HG02870 (cell line): ENCODE results near the gene SSX2IP.
A peak's percentile ranks its signal among the peaks of the same experiment; 100 is the strongest.
"Not testable (repeated sequence)": the region's sequence is repeated elsewhere in the genome, so short reads cannot be mapped to it uniquely, and the experiment has no call there.

ENCODE experiments used
- ATAC-seq: cut with Tn5 transposase; IDR thresholded peaks from one replicate; pipeline ENCODE4 v1.9.1; 2021; ENCODE audit warnings: mild to moderate bottlenecking, moderate library complexity; ENCODE audit not compliant: unreplicated experiment

SSX2IP gene

DNA sequence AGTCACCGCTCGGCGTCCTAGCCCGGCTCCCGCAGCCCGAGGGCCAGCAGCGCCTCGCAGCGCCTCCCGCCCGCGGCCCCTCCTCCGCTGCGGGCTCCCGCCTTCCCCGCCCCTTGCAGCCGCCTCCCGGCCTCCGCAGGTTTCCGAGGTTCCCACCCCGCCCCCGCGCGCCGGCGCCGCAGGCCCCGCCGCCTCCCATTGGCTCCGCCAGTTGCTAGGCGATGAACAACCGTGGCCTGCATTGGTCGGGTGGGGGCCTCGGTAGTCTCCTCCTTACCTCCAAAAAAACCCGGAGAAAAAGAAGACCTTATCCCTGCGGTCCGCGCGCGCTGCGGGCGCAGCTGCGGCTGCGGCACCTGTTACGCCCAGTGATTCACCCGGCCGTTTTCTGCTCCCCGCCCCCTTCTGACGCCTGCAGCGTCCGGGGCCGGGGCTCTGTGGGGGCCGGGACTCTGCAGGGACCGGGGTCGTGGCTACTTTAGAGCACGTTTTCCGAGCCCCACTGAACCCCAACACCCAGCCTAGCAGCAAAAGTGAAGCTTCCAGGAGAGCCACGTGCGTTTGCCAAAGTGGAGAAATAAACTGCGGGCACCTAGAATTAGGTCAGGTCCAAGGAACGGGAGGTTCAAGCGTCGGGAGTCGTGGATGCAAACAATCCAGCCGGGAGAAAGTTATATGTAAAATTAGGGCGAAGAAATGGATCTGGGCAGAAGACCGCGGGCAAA, at the start of gene SSX2IP:
TSS of gene SSX2IP (minus strand) at position 65 of the 725 bp plus-strand sequence. CDS start 19,242 bp downstream, outside the sequence.
- ATAC-seq, result peak; percentile 92

- no peak for ATAC-seq
Measured at GRCh38 chr1:84738237-84738636, 48.0 kb upstream of the SSX2IP start.

GRCh38 chr1:84737590-84737989, 47.3 kb upstream of the SSX2IP start:
- ATAC-seq, result no peak

DNA sequence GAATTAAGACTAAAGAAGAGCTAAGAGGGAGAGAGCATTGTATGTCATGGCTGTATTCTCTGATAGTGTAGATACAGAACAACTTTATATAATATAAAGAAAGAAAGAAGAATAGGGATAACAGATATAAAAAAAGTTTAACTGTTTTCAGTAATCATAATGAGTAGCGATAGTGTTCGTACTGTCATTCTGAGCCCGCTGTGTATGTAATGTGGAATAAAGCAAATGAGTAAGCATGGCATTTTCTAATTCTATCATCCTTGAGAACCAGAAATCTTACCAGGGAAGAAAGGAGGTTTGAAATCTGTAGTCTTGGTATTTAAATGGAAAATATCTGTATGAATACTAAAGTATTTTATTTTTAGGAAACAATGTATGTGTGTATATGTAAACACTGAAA, 46.7 kb upstream of the SSX2IP start:
- no peak for ATAC-seq

- ATAC-seq, result no peak
Measured at GRCh38 chr1:84736445-84736844, 46.2 kb upstream of the SSX2IP start.

- ATAC-seq, result no peak
Measured at GRCh38 chr1:84735483-84735882, 45.2 kb upstream of the SSX2IP start.

DNA sequence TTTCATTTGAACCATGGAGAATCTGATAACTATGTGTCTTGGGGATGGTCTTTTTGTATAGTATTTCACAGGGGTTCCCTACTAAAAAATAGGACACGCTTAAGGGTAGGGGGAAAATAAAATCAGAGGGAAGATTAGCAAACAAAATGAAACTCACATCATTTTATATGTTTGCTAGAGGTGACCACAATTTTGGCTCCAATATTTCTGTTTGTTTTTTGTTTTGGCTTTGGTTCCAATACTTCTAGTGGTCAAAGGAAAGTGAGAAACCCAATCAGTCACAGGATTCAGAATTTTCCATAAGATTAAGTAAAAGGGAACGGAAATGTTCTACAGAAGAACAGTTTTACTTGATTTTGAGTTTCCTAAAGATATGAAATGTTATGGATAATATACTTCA, 42.3 kb upstream of the SSX2IP start:
- ATAC-seq, result no peak

DNA sequence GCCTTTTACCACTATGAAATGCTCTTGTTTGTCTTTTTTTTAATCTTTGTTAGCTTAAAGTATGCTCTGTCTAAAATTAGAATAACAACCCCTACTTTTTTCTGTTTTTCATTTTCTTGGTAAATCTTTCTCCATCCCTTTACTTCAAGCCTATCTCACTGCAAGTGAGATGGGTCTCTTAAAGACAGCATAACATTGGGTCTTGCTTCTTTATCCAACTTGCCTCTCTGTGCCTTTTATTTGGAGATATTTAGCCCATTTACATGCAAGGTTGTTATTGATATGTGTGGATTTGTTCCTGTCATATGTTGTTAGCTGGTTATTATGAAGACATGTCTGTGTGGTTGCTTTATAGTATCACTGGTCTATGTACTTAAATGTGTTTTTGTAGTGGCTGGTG, 41.3 kb upstream of the SSX2IP start:
- no peak for ATAC-seq

GRCh38 chr1:84727711-84728110, 37.5 kb upstream of the SSX2IP start:
- not testable (repeated sequence) for ATAC-seq

DNA sequence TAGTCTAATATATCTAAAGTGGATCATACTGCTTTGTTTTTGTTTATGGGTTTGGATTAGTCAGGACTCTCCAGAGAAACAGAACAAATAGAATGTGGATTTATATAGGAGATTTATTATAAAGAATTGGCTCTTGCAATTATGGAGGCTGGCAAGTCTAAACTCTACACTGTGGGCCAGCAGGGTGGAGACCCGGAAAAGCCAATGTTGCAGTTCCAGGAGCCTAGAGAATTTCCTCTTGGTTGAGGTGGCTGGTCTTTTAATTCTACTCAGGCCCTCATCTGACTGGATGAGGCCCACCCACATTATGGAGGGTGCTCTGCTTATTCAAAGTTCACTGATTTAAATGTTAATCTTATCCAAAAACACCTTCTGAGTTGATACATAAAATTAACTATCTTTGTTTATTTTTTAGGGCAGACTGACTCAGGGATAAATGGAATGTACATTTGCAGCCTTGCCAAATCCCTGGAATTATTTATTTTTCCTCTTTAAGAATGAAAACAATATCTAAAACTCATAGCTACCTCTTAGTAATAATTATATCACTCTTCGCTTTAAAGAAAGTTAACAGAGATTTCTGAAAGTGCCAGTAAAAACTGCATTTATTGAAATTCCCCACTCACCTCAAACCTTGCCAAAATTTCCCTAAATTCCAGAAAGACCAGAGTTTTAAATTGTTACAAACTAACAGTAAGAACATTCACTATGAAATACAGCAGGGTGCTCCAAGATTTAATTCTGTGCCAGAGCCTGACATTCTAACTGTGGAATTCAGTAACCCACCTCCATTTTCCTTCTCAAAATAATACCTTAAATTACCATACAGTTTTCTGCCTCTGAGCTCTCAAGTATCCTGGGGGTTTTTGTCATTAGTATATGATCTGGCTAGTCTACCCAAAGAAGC, 36.6 kb upstream of the SSX2IP start:
- ATAC-seq, result no peak

DNA sequence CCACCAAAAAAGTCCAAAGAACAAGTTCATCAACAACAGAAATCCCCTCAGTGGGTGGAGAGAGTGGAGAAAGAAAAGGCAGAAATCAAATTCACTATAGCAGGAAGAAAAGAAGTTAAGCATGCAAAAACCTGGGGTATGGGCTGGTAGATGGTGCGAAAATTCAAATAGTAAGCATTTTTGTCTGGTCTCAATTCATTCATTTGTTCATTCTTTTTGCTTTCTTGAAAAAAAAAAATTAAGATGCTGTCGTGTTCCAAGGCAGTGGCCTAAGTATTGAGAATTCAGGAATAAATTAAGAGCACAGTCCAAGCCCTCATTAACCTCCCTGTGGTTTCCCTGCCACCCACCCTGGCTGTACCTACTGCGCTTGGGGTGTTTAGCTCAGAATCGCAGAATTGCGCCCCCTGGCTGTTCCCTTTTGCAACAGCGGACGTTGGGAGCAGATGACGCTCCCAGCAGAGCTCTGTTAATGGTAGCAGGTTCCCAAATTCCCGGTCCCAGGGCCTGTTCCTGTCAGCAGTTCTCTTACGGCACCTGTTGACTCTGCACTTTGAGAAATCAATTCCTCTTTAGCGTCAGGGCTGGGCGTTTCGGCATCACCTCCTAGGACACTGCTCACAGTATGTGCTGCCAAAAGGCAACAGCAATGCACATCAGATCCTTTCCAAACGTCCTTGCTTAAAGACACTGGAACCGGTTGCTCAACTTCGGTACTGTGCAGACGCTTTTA, 34.0 kb upstream of the SSX2IP start:
- ATAC-seq, result peak; percentile 56

DNA sequence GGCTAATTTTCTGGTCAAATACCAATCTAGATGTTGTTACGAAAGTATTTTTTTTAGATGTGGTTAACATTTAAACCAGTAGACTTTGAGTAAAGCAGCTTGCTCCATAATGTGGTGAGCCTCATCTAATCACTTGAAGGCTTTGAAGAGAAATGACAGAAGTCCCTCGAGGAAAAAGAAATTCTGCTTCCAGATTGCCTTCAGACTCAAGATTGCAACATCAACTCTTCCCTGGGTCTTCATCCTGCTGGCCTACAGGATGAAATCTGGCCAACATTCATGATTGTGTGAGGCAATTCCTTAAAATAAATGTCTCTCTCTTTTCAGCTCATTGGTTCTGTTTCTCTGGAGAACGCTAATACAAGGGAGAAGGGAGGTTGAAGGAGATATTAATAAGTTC, 32.5 kb upstream of the SSX2IP start:
- no peak for ATAC-seq

- ATAC-seq, result not testable (repeated sequence)
Measured at GRCh38 chr1:84721872-84722271, 31.6 kb upstream of the SSX2IP start.

GRCh38 chr1:84721152-84721551, 30.9 kb upstream of the SSX2IP start:
- no peak for ATAC-seq

GRCh38 chr1:84720221-84720780, 30.0 kb upstream of the SSX2IP start:
- no peak for ATAC-seq

DNA sequence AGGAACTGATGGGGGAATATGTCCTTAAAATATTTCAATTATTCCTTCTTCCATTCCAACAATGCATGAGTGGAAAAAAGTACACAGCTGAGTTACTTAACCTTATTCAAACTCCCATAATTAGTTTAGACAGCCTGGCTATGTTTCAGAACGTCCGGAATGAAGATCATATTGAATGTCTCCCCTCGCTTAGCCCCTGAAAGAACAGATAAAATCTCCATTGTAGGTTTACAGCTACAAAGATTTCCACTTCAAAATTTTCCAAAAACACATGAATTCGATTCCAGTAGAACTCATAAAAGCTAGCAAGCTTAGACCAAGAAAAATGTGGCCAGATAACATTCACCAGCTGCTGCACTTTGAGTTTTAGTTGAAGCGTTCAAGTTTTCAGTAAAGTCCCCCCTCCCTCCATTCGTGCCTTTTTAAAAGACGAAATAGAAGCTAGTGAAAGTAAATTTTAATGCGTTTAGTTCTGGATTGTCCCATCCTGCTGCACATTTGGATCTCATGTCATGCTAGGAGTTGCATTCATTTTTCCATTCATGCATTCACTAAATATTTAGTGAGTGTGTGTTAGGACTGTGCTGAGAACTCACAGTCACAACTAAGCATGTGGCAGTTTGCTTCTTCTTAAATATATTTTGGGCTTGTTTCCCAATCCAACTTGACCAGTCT, 29.4 kb upstream of the SSX2IP start:
- no peak for ATAC-seq

DNA sequence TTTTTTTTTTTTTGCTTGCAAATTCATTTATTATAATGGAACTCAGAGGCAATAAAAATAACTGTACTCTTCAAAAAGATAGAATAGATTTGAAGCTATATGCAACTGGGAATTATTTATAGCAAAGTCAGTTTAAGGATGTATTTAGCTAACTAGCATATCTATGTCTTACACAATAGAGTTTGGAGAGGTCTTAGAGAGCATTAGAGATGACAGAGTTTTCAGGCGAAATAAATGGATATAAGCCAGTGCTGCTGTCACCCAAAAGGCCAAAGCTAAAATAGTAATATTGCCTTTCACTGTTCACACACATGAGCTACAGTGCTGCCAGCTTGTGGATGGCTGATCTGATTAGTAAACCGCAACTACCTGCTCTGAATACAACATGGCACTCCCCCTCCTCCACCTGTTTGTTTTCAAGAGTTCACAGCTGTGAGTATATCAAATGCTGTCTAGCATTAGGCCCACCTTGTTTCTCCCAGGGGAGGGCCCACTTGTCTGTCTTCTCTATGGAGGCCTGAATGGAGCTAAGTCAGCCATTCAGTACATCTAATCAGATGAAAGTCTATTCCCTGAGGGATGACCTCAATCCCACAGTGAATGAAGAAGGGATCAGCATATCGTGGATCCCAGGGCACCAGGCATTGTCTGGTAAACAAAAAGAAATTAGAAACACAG, 25.2 kb upstream of the SSX2IP start:
- ATAC-seq, result no peak

GRCh38 chr1:84712276-84712874, 22.1 kb upstream of the SSX2IP start:
- no peak for ATAC-seq

- no peak for ATAC-seq
Measured at GRCh38 chr1:84711869-84712268, 21.6 kb upstream of the SSX2IP start.

DNA sequence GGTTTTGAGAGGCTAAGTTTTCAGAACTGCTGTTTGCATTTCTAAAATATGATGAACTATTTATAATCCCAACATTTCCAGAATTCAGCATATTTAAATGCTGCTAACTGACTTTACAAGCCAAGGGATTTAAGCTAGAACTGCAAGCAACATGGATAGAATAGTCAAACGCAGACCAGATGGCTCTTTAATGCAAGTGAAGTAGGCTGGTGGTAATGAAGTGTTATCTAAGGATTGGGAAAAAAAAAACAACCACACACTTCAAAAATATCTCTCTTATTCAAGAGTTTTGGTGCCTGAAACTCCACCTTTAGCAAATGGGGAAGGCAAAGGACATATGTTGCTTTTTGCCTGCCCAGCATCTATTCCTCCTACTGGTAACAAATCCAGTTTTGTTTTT, 20.9 kb upstream of the SSX2IP start:
- ATAC-seq, result no peak
